Measurements from ENCODE around the gene ARID1B. TPM values are rescaled to one million over a fixed set of nuclear protein-coding genes. Genes with fewer than 3 reads are reported as not detected.

ARID1B gene
- total RNA-seq, 1 experiment from 2014 or later: 63.9 TPM

DNA sequence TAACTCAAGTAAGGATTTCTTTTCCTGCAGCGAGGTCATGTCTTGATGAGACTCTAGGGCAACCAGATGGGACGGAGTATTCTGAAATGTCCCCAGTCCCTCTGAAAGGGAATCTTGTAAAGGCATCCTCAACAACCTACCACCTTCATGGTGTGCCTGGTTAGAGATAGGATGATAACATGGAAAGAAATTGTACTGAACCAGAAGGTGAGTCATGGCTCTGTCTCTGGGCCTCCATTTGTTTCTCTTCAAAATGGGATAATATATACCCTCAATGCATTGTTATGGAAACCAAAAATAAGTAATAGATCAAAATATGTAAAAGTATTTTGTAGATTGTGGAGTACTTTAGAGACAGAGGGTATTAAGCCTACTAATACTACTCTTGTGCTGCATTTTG lies 219.1 kb downstream of the ARID1B start:
- no peaks in the 10 kb centered on the region for H3K27me3 Mint-ChIP-seq (ENCODE audit: insufficient read depth, unreplicated experiment)
- no TSS peak for BruUV-seq (replicated peaks)
- POLR2A ChIA-PET: interaction anchor here (0.8 to 1.1 kb wide), 3 partner anchors 18 to 32 kb away, joined by 3 to 4 read pairs (median 3); no protein-coding TSS in a partner anchor
- H3K4me1 Mint-ChIP-seq (ENCODE audit: insufficient read depth, unreplicated experiment): no peaks in the 10 kb centered on the region
- no peak overlapping the region for H3K27ac Mint-ChIP-seq (ENCODE audit: low read depth, unreplicated experiment)
- DNase-seq (ENCODE audit: unreplicated experiment): no peak
- TF ChIP-seq CTCF (IDR thresholded peaks at IDR 0.05; ENCODE audit: unreplicated experiment): no peak
- H3K4me3 Mint-ChIP-seq (ENCODE audit: unreplicated experiment): no peak overlapping the region
- CTCF ChIA-PET: interaction anchor here (0.6 to 1.4 kb wide), 2 partner anchors 9 to 1706 kb away, joined by 3 to 5 read pairs; no protein-coding TSS in a partner anchor
- intact Hi-C loops (cut with micrococcal nuclease): no loop called here
- no peaks in the 10 kb centered on the region for H3K9me3 Mint-ChIP-seq (ENCODE audit: unreplicated experiment)
- no peaks in the 10 kb centered on the region for H3K36me3 Mint-ChIP-seq (ENCODE audit: insufficient read depth, unreplicated experiment)

DNA sequence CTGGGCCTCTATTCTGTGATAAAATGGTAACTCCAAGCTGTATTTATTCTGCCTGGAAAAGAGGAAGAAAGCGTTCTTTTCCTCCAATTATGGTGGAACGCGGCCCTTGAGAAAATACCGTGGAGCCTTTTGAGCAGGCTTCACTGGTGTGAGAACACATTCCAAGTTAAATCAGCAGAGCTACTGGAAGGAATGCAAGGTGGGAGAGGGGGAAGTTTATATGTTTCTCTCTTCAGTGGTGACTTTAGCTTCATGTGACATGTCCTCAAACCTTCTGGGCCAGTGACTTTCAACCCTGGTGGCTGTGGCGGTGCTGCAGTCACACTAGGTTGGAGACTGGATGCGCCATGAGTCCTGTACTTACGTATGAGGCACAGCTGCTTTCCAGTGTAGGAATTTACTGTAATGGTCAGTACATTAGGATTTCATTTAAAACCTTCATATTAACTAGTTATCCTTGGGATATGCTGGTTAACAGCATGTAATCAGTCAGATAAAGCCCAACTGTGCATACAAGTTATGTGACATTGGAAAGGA lies 221.7 kb downstream of the ARID1B start:
- Mint-ChIP-seq H3K36me3 (ENCODE audit: insufficient read depth, unreplicated experiment) (no peaks in the 10 kb centered on the region), H3K27ac (ENCODE audit: low read depth, unreplicated experiment) (no peak overlapping the region), H3K4me3 (ENCODE audit: unreplicated experiment) (no peak overlapping the region), H3K9me3 (ENCODE audit: unreplicated experiment) (no peaks in the 10 kb centered on the region), H3K4me1 (ENCODE audit: insufficient read depth, unreplicated experiment) (peaks cover 4% of the 10 kb centered on the region), H3K27me3 (ENCODE audit: insufficient read depth, unreplicated experiment) (no peaks in the 10 kb centered on the region)
- intact Hi-C loops (cut with micrococcal nuclease): no loop called here
- BruUV-seq (replicated peaks): no TSS peak
- CTCF ChIA-PET: interaction anchor here (0.8 kb wide), 1 partner anchor 14 kb away, joined by 3 read pairs; no protein-coding TSS in a partner anchor
- TF ChIP-seq CTCF (IDR thresholded peaks at IDR 0.05; ENCODE audit: unreplicated experiment): no peak
- DNase-seq (ENCODE audit: unreplicated experiment): no peak
- POLR2A ChIA-PET: interaction anchor here (0.9 to 1.3 kb wide), 3 partner anchors 15 to 220 kb away, joined by 3 read pairs; no protein-coding TSS in a partner anchor

- Mint-ChIP-seq H3K36me3 (ENCODE audit: insufficient read depth, unreplicated experiment) (no peaks in the 10 kb centered on the region), H3K27me3 (ENCODE audit: insufficient read depth, unreplicated experiment) (no peaks in the 10 kb centered on the region), H3K4me3 (ENCODE audit: unreplicated experiment) (no peak overlapping the region), H3K27ac (ENCODE audit: low read depth, unreplicated experiment) (no peak overlapping the region), H3K4me1 (ENCODE audit: insufficient read depth, unreplicated experiment) (peaks cover 4% of the 10 kb centered on the region), H3K9me3 (ENCODE audit: unreplicated experiment) (no peaks in the 10 kb centered on the region)
- ChIA-PET POLR2A (no interaction called here), CTCF (no interaction called here)
- intact Hi-C loops (cut with micrococcal nuclease): no loop called here
- TF ChIP-seq CTCF (IDR thresholded peaks at IDR 0.05; ENCODE audit: unreplicated experiment): no peak
- no TSS peak for BruUV-seq (replicated peaks)
- DNase-seq (ENCODE audit: unreplicated experiment): no peak
Measured at GRCh38 chr6:156999762-157000161, 222.6 kb downstream of the ARID1B start.

- TF ChIP-seq CTCF (IDR thresholded peaks at IDR 0.05; ENCODE audit: unreplicated experiment): no peak
- CTCF ChIA-PET: interaction anchor here (0.7 to 1.0 kb wide), 2 partner anchors 22 to 186 kb away, joined by 4 to 5 read pairs; no protein-coding TSS in a partner anchor
- POLR2A ChIA-PET: interaction anchor here (0.6 to 2.5 kb wide), 3 partner anchors 8 to 20 kb away, joined by 3 to 7 read pairs (median 4); no protein-coding TSS in a partner anchor
- intact Hi-C loops (cut with micrococcal nuclease): no loop called here
- DNase-seq (ENCODE audit: unreplicated experiment): no peak
- Mint-ChIP-seq H3K27ac (ENCODE audit: low read depth, unreplicated experiment) (no peak overlapping the region), H3K27me3 (ENCODE audit: insufficient read depth, unreplicated experiment) (no peaks in the 10 kb centered on the region), H3K36me3 (ENCODE audit: insufficient read depth, unreplicated experiment) (no peaks in the 10 kb centered on the region), H3K4me1 (ENCODE audit: insufficient read depth, unreplicated experiment) (peaks cover 10% of the 10 kb centered on the region), H3K9me3 (ENCODE audit: unreplicated experiment) (no peaks in the 10 kb centered on the region), H3K4me3 (ENCODE audit: unreplicated experiment) (no peak overlapping the region)
- BruUV-seq (replicated peaks): no TSS peak
Measured at GRCh38 chr6:157001716-157002115, 224.5 kb downstream of the ARID1B start.

All from MCF 10A (cell line).